Endothelial cell of umbilical vein (primary cell): ENCODE results near the gene COL26A1. TPM values are rescaled to one million over a fixed set of nuclear protein-coding genes. Genes with fewer than 3 reads are reported as not detected.

Experiments used
- BruUV-seq: library from RNA; stranded (reverse); fragments of 400-500 nt; replicated peaks from 2 replicates; lab custom pipeline; 2021; lab: Mats Ljungman, UMichigan
- CTCF ChIA-PET: fragments of 300-600, 350-600 bp; sonication (Branson Sonifier 250); formaldehyde crosslinking; loops from one replicate; lab custom pipeline; 2021; ENCODE audit warnings: antibody characterized with exemption, inconsistent platforms; lab: Charles Lee
- POLR2A ChIA-PET: fragments of 300-600, 350-600 bp; sonication (Branson Sonifier 250); formaldehyde crosslinking; loops from one replicate; lab custom pipeline; 2021; ENCODE audit warnings: antibody characterized with exemption, inconsistent platforms; lab: Charles Lee
- DNase-seq: peaks from one replicate; pipeline ENCODE4 v3.0.0-alpha.2; 2011; ENCODE audit warnings: low read depth, low spot score
- FAIRE-seq: peaks from 2 replicates; lab custom pipeline; 2011; peaks lifted over from hg19 to GRCh38; lab: Jason Lieb, UNC
- H2AFZ ChIP-seq: 2 replicates; pipeline ENCODE4 v1.6.0; 2012; ENCODE audit warnings: low read depth, low read length, control low read depth, inconsistent platforms
- H3K27ac ChIP-seq: 2 replicates; pipeline ENCODE4 v1.5.1; 2011; ENCODE audit warnings: low read depth, mild to moderate bottlenecking, control low read depth, low read length, moderate library complexity; ENCODE audit not compliant: insufficient read depth
- H3K27me3 ChIP-seq, 2 experiments: 2 replicates each; pipeline versions ENCODE4 v1.6.0 to v1.6.1; 2011; ENCODE audit warnings: low read length in 2 of 2, mixed read lengths in 1 of 2; ENCODE audit not compliant: control insufficient read depth in 2 of 2, insufficient read depth in 2 of 2
- H3K36me3 ChIP-seq, 2 experiments: 2 replicates in 1 of 2; 3 replicates in 1 of 2; pipeline ENCODE4 v1.5.1; 2011; ENCODE audit warnings: low read length in 2 of 2, mild to moderate bottlenecking in 1 of 2, moderate library complexity in 1 of 2; ENCODE audit not compliant: control insufficient read depth in 2 of 2, insufficient read depth in 2 of 2; ENCODE audit errors: extremely low read depth in 1 of 2
- H3K4me1 ChIP-seq: 3 replicates; pipeline ENCODE4 v1.5.1; 2011; ENCODE audit warnings: mild to moderate bottlenecking, low read length; ENCODE audit not compliant: control insufficient read depth, insufficient read depth; ENCODE audit errors: extremely low read depth
- H3K4me2 ChIP-seq: 2 replicates; pipeline ENCODE4 v1.6.1; 2011; ENCODE audit warnings: low read length, control low read depth, mixed read lengths; ENCODE audit not compliant: insufficient read depth
- H3K4me3 ChIP-seq, 3 experiments: fragments of 200-600 bp in 1 of 3; sonication (generic), shearing (Covaris generic) in 1 of 3; replicated peaks in 1 of 3; 2 replicates each; pipeline ENCODE4 v1.5.1; 2011 to 2016; ENCODE audit warnings: control low read depth in 3 of 3, low read length in 3 of 3, mild to moderate bottlenecking in 2 of 3, inconsistent platforms in 1 of 3, low read depth in 1 of 3, moderate library complexity in 1 of 3; ENCODE audit not compliant: insufficient read depth in 1 of 3
- H3K79me2 ChIP-seq: 2 replicates; pipeline ENCODE4 v1.6.0; 2012; ENCODE audit warnings: low read length, inconsistent platforms; ENCODE audit not compliant: control insufficient read depth, insufficient read depth
- H3K9ac ChIP-seq: replicated peaks from 2 replicates; pipeline ENCODE3; 2011; ENCODE audit warnings: low read length, control low read depth; ENCODE audit not compliant: insufficient read depth; ENCODE audit errors: extremely low read depth
- H3K9me1 ChIP-seq: replicated peaks from 3 replicates; pipeline ENCODE4 v1.6.0; 2011; ENCODE audit warnings: mild to moderate bottlenecking, low read length; ENCODE audit not compliant: control insufficient read depth, insufficient read depth; ENCODE audit errors: extremely low read depth
- H3K9me3 ChIP-seq: replicated peaks from 2 replicates; pipeline ENCODE4 v1.5.1; 2012; ENCODE audit warnings: low read length, inconsistent platforms; ENCODE audit not compliant: control insufficient read depth, insufficient read depth
- H4K20me1 ChIP-seq: replicated peaks from 2 replicates; pipeline ENCODE3; 2011; ENCODE audit warnings: mild to moderate bottlenecking, low read length; ENCODE audit not compliant: control insufficient read depth, insufficient read depth; ENCODE audit errors: extremely low read depth
- EZH2 ChIP-seq: IDR thresholded peaks from 2 replicates; pipeline ENCODE4 v1.6.1; 2012; ENCODE audit warnings: borderline replicate concordance, low read depth, mild to moderate bottlenecking, moderate library complexity, low read length, inconsistent platforms; ENCODE audit not compliant: severe bottlenecking
- FOS ChIP-seq: IDR thresholded peaks from 2 replicates; pipeline ENCODE4 v1.6.1; 2011; ENCODE audit warnings: mild to moderate bottlenecking, low read length, moderate library complexity, borderline replicate concordance; ENCODE audit not compliant: insufficient read depth
- GATA2 ChIP-seq: IDR thresholded peaks from 2 replicates; pipeline ENCODE4 v1.7.0; 2011; ENCODE audit warnings: low read depth, mild to moderate bottlenecking, moderate library complexity, mixed read lengths, low read length; ENCODE audit not compliant: insufficient read length, insufficient read depth
- JUN ChIP-seq: IDR thresholded peaks from 2 replicates; pipeline ENCODE4 v1.6.1; 2011; ENCODE audit warnings: borderline replicate concordance, low read depth; ENCODE audit not compliant: insufficient read length, insufficient read depth
- MYC ChIP-seq: IDR thresholded peaks from one replicate; pipeline ENCODE4 v1.6.1; 2011; ENCODE audit warnings: mild to moderate bottlenecking, low read depth, low read length
- POLR2A ChIP-seq: IDR thresholded peaks from 2 replicates; pipeline ENCODE4 v1.6.1; 2012; ENCODE audit warnings: low read depth, mild to moderate bottlenecking, control low read depth, low read length
- POLR2AphosphoS5 ChIP-seq: IDR thresholded peaks from 2 replicates; pipeline ENCODE4 v1.6.1; 2012; ENCODE audit warnings: low read depth, mild to moderate bottlenecking, control low read depth, low read length, moderate library complexity; ENCODE audit not compliant: insufficient read depth
- dilution Hi-C: fragments of 300-500 bp; cut with MboI; formaldehyde crosslinking; loops from one replicate; pipeline ENCODE4 v1.15.0; 2019; ENCODE audit warnings: low sequenced_read_pairs; ENCODE audit not compliant: extremely low pct_ligation_motif_present
- intact Hi-C: fragments of 100-400 bp; cut with micrococcal nuclease; formaldehyde crosslinking; loops from one replicate; pipeline ENCODE4 v1.10.0; 2022
- polyA plus RNA-seq, 4 experiments: library from polyadenylated mRNA; depleted of rRNA in 3 of 4; stranded (reverse) in 3 of 4; unstranded in 1 of 4; fragments of >200 nt; gene quantifications; 2 replicates each; pipeline versions ENCODE4 v1.2.1 to v1.2.3, GENCODE V29; 2011 to 2012; ENCODE audit warnings: missing spikeins in 1 of 4
- total RNA-seq: library from RNA; stranded (reverse); gene quantifications from 2 replicates; pipeline ENCODE4 v1.2.3, GENCODE V29; 2021
- TF ChIP-seq, protein P1 (sequence below), 2 donors: IDR thresholded peaks; 1 replicate in 1 of 2; 2 replicates in 1 of 2; pipeline ENCODE4 v1.5.1; 2011; ENCODE audit warnings: low read length in 2 of 2, mild to moderate bottlenecking in 2 of 2, moderate library complexity in 2 of 2, control low read depth in 1 of 2, inconsistent platforms in 1 of 2, low read depth in 1 of 2; ENCODE audit not compliant: insufficient read depth in 1 of 2; ENCODE audit errors: extremely low read depth in 1 of 2
- TF ChIP-seq, protein P2 (sequence below): IDR thresholded peaks from 2 replicates; pipeline ENCODE4 v1.6.1; 2011; ENCODE audit not compliant: insufficient read depth, insufficient read length

Gene COL26A1
- total and polyA plus RNA-seq, 2 donors (not counting 3 experiments of a cell fraction or from before 2014, with no cell fraction given): not detected

DNA sequence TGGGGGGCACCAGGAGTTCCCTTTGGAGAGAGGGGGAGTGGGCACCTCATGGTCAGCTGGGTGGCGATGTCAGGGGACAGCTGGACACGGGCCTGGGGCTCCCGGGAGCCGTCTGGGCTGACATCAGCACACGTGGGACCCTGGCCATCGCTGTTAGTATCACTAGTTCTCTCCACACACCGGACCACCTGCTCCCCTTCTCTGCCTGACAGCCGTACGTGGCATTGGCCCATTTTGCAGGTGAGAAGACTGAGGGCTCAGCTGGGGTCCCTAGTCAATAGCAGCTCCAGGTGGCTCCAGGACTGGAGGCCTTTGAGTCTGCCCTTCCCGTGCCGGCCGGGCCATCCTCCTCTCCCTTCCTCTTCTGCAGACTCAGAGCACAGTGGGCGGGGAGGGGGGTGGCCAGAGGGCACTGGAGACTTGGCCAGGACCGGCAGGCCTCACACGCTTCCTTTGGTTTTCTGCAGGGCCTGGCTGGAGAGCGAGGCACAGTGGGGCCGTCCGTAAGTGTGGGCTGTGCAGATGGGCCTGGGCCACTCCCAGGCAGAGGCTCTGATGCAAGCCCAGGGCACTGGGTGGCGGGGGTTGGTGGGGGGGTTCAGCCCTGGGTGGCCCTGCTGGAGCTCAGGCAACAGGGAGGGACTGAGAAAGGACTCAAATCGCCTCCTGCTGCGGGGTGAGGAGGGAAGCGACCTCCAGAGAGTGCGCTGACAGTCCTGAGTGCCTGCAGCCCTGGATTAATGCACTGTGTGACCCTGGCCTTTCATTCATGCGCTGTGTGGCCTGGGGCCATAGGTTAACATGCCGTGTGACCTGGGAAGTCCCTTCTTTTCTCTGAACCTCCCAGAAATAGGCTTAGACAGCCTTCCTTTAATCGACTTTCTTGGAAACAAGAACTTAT lies 188.2 kb downstream of the COL26A1 start:
- Histone ChIP-seq H3K9me3 (no peaks in the 10 kb centered on the region), H3K4me1 (no peaks in the 10 kb centered on the region), H3K36me3 (no peaks in the 10 kb centered on the region), H3K9ac (no peak overlapping the region), H3K4me3 (no peak overlapping the region), H3K27me3 (no peaks in the 10 kb centered on the region), H2AFZ (no peak overlapping the region), H3K4me2 (no peak overlapping the region), H3K9me1 (no peaks in the 10 kb centered on the region), H3K27ac (no peak overlapping the region), H3K79me2 (no peaks in the 10 kb centered on the region), H4K20me1 (no peaks in the 10 kb centered on the region)
- TF ChIP-seq EZH2 (no peak), JUN (no peak), POLR2AphosphoS5 (no peak), MYC (no peak), POLR2A (no peak), GATA2 (no peak), FOS (no peak)
- TF ChIP-seq, protein P1, sequence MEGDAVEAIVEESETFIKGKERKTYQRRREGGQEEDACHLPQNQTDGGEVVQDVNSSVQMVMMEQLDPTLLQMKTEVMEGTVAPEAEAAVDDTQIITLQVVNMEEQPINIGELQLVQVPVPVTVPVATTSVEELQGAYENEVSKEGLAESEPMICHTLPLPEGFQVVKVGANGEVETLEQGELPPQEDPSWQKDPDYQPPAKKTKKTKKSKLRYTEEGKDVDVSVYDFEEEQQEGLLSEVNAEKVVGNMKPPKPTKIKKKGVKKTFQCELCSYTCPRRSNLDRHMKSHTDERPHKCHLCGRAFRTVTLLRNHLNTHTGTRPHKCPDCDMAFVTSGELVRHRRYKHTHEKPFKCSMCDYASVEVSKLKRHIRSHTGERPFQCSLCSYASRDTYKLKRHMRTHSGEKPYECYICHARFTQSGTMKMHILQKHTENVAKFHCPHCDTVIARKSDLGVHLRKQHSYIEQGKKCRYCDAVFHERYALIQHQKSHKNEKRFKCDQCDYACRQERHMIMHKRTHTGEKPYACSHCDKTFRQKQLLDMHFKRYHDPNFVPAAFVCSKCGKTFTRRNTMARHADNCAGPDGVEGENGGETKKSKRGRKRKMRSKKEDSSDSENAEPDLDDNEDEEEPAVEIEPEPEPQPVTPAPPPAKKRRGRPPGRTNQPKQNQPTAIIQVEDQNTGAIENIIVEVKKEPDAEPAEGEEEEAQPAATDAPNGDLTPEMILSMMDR (IDR thresholded peaks at IDR 0.05; ENCODE audit: extremely low read depth in 1 of 2, insufficient read depth in 1 of 2, low read depth in 1 of 2, low read length in 2 of 2): no peak
- TF ChIP-seq, protein P2, sequence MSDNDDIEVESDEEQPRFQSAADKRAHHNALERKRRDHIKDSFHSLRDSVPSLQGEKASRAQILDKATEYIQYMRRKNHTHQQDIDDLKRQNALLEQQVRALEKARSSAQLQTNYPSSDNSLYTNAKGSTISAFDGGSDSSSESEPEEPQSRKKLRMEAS: no peak
- ChIA-PET CTCF (interaction anchor here (1.0 to 1.4 kb wide), 3 partner anchors 7 to 264 kb away, joined by 3 to 4 read pairs (median 3); no protein-coding TSS in a partner anchor), POLR2A (no interaction called here)
- FAIRE-seq (no peak), DNase-seq (no peak)
- no TSS peak for BruUV-seq
- dilution Hi-C loops: no loop called here
- intact Hi-C loops: no loop called here
